ENCODE data around the gene MARVELD1. TPM values are rescaled to one million over a fixed set of nuclear protein-coding genes. Genes with fewer than 3 reads are reported as not detected.

The MARVELD1 gene
- total and polyA plus RNA-seq, 2 of the 13 experiments (the other 11 are each of a cell fraction or from before 2014, with no cell fraction given): not detected

DNA sequence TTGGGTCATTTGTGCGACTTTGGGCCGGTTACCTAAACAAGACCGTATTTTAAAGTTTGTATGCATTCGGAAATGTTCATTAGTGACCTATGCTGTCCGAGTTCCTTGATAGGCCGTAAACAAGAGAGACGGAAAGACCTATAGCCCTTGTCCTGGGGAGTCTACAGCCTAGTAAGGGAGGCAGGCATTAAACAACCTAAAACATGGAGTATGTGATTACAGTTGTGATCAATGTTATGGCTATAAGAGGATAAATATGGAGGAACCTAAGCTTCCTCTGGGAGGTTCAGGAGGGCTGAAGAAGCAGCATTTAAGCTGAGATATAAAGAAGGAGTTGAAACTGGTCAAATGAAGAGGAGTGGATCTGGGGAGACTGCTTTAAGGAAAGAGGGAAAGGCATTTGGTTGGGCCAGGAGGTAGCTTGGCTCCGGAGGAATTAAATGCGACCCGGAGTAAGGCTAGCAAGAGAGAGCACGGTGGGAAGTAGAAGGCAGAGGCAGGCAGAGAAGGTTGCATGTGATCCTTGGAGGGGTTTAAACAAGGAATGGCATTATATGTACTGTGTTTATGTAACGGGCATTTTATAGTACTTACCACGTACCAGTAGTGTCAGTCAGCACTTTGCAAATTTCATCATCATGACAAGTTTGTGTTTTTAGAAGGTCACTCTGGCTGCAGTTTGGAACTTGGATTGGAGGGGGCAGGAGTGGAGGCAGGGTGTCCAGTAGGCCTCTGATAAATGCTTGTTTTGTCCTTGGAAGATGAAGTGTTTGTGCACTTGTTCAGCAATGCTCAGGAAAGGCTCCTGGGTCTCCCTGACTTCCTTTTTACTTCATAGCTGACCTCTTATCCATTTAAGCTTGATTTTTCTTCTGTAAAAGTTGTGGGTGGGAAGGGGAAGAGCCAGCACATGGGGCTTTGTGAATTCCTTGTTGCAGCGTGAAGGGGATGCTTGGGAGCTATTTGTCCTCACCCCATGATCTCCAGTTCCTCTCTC, 25.4 kb upstream of the MARVELD1 start (continued):
- TF ChIP-seq, protein P1, sequence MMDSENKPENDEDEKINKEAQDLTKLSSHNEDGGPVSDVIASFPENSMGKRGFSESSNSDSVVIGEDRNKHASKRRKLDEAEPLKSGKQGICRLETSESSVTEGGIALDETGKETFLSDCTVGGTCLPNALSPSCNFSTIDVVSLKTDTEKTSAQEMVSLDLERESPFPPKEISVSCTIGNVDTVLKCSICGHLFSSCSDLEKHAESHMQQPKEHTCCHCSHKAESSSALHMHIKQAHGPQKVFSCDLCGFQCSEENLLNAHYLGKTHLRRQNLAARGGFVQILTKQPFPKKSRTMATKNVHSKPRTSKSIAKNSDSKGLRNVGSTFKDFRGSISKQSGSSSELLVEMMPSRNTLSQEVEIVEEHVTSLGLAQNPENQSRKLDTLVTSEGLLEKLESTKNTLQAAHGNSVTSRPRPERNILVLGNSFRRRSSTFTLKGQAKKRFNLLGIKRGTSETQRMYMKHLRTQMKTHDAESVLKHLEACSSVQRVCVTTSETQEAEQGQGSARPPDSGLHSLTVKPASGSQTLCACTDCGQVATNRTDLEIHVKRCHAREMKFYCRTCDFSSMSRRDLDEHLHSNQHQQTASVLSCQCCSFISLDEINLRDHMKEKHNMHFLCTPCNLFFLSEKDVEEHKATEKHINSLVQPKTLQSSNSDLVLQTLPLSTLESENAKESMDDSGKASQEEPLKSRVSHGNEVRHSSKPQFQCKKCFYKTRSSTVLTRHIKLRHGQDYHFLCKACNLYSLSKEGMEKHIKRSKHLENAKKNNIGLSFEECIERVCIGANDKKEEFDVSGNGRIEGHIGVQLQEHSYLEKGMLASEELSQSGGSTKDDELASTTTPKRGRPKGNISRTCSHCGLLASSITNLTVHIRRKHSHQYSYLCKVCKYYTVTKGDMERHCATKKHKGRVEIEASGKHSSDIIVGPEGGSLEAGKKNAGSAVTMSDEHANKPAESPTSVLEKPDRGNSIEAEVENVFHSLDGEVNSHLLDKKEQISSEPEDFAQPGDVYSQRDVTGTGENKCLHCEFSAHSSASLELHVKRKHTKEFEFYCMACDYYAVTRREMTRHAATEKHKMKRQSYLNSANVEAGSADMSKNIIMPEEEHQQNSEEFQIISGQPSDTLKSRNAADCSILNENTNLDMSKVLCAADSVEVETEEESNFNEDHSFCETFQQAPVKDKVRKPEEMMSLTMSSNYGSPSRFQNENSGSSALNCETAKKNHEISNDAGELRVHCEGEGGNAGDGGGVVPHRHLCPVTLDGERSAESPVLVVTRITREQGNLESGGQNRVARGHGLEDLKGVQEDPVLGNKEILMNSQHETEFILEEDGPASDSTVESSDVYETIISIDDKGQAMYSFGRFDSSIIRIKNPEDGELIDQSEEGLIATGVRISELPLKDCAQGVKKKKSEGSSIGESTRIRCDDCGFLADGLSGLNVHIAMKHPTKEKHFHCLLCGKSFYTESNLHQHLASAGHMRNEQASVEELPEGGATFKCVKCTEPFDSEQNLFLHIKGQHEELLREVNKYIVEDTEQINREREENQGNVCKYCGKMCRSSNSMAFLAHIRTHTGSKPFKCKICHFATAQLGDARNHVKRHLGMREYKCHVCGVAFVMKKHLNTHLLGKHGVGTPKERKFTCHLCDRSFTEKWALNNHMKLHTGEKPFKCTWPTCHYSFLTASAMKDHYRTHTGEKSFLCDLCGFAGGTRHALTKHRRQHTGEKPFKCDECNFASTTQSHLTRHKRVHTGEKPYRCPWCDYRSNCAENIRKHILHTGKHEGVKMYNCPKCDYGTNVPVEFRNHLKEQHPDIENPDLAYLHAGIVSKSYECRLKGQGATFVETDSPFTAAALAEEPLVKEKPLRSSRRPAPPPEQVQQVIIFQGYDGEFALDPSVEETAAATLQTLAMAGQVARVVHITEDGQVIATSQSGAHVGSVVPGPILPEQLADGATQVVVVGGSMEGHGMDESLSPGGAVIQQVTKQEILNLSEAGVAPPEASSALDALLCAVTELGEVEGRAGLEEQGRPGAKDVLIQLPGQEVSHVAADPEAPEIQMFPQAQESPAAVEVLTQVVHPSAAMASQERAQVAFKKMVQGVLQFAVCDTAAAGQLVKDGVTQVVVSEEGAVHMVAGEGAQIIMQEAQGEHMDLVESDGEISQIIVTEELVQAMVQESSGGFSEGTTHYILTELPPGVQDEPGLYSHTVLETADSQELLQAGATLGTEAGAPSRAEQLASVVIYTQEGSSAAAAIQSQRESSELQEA (CRISPR knock-in tag; IDR thresholded peaks at IDR 0.05; ENCODE audit: not compliant biosample characterization): no peak
- TF ChIP-seq NFE2L1 (CRISPR knock-in tag; IDR thresholded peaks at IDR 0.05; ENCODE audit: borderline replicate concordance) (no peak), HMG20A (CRISPR knock-in tag; IDR thresholded peaks at IDR 0.05; ENCODE audit: borderline replicate concordance) (peak; percentile 52; the same call in 1 of the 2 replicates), TBL1XR1 (IDR thresholded peaks at IDR 0.05; ENCODE audit: borderline replicate concordance, low read length, partially characterized antibody) (no peak), NBN (conservative IDR thresholded peaks at IDR 0.05) (no peak), ZNF264 (CRISPR knock-in tag; IDR thresholded peaks at IDR 0.05) (no peak), EP300 (IDR thresholded peaks at IDR 0.05; ENCODE audit: low read depth in 2 of 2, low read length in 2 of 2) (0 out of 4 replicates have a peak, but pooled peaks of 1 of the 2 experiments have one; percentile 13), EP300 (CRISPR knock-in tag; IDR thresholded peaks at IDR 0.05; ENCODE audit: borderline replicate concordance) (no peak), ZNF234 (CRISPR knock-in tag; conservative IDR thresholded peaks at IDR 0.05) (0 out of 2 replicates have a peak, but pooled peaks have one; percentile 64), SP1 (IDR thresholded peaks at IDR 0.05) (no peak), SP1 (CRISPR knock-in tag; IDR thresholded peaks at IDR 0.05) (no peak), CEBPG (CRISPR knock-in tag; IDR thresholded peaks at IDR 0.05) (peak; percentile 77)
- TF ChIP-seq, protein P2, sequence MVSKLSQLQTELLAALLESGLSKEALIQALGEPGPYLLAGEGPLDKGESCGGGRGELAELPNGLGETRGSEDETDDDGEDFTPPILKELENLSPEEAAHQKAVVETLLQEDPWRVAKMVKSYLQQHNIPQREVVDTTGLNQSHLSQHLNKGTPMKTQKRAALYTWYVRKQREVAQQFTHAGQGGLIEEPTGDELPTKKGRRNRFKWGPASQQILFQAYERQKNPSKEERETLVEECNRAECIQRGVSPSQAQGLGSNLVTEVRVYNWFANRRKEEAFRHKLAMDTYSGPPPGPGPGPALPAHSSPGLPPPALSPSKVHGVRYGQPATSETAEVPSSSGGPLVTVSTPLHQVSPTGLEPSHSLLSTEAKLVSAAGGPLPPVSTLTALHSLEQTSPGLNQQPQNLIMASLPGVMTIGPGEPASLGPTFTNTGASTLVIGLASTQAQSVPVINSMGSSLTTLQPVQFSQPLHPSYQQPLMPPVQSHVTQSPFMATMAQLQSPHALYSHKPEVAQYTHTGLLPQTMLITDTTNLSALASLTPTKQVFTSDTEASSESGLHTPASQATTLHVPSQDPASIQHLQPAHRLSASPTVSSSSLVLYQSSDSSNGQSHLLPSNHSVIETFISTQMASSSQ (IDR thresholded peaks at IDR 0.05; ENCODE audit: low read depth): no peak
- TF ChIP-seq, protein P2 (CRISPR knock-in tag; IDR thresholded peaks at IDR 0.05; ENCODE audit: borderline replicate concordance): no peak
- TF ChIP-seq, protein P3, sequence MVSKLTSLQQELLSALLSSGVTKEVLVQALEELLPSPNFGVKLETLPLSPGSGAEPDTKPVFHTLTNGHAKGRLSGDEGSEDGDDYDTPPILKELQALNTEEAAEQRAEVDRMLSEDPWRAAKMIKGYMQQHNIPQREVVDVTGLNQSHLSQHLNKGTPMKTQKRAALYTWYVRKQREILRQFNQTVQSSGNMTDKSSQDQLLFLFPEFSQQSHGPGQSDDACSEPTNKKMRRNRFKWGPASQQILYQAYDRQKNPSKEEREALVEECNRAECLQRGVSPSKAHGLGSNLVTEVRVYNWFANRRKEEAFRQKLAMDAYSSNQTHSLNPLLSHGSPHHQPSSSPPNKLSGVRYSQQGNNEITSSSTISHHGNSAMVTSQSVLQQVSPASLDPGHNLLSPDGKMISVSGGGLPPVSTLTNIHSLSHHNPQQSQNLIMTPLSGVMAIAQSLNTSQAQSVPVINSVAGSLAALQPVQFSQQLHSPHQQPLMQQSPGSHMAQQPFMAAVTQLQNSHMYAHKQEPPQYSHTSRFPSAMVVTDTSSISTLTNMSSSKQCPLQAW (CRISPR knock-in tag; IDR thresholded peaks at IDR 0.05): 0 out of 2 replicates have a peak, but pooled peaks have one; percentile 60

Measured in HepG2 (cell line).